GM12878 (cell line): Measurements from ENCODE around the gene MBD3. TPM values are rescaled to one million over a fixed set of nuclear protein-coding genes. Genes with fewer than 3 reads are reported as not detected.

Experiments
- ATAC-seq: fragments of 200-7000 bp; cut with Tn5 transposase; 3 replicates; pipeline ENCODE4 v1.9.1; 2020; ENCODE audit warnings: mild to moderate bottlenecking, moderate library complexity
- BruUV-seq: library from RNA; stranded (reverse); fragments of 400-500 nt; replicated peaks from 2 replicates; lab custom pipeline; 2021; lab: Mats Ljungman, UMichigan
- CTCF ChIA-PET: fragments of 300-600 bp; sonication (Branson Sonifier 250); formaldehyde crosslinking; extraction: SDS; loops from one replicate; lab custom pipeline; 2021; ENCODE audit warnings: inconsistent platforms; lab: Yijun Ruan, JAX
- POLR2A ChIA-PET: fragments of 350-600 bp; formaldehyde crosslinking; extraction: SDS; loops from one replicate; lab custom pipeline; 2021; ENCODE audit warnings: inconsistent platforms; lab: Charles Lee
- RAD21 ChIA-PET: fragments of 300-600 bp; sonication (Branson Sonifier 250); formaldehyde crosslinking; loops from one replicate; lab custom pipeline; 2023; ENCODE audit warnings: antibody characterized with exemption; ENCODE audit not compliant: unreplicated experiment; lab: Charles Lee
- SMC1A ChIA-PET: fragments of 300-600 bp; sonication (Branson Sonifier 250); formaldehyde crosslinking; loops from one replicate; lab custom pipeline; 2023; ENCODE audit not compliant: unreplicated experiment, uncharacterized antibody; lab: Charles Lee
- DNase-seq: peaks from one replicate; pipeline ENCODE4 v3.0.0-alpha.2; 2011; ENCODE audit warnings: low read depth, low spot score
- FAIRE-seq: peaks from 3 replicates; lab custom pipeline; 2011; peaks lifted over from hg19 to GRCh38; lab: Jason Lieb, UNC
- H2AFZ ChIP-seq: 2 replicates; pipeline ENCODE4 v1.6.0; 2011; ENCODE audit warnings: low read depth, low read length, control low read depth; ENCODE audit not compliant: control insufficient read depth
- H3K27ac ChIP-seq: 2 replicates; pipeline ENCODE4 v1.5.1; 2011; ENCODE audit warnings: control low read depth; ENCODE audit not compliant: control insufficient read depth, insufficient read depth
- H3K27me3 ChIP-seq, 2 experiments: replicated peaks in 1 of 2; 2 replicates each; pipeline versions ENCODE4 v1.6.0 to v1.6.1; 2011; ENCODE audit warnings: low read length in 1 of 2; ENCODE audit not compliant: control insufficient read depth in 2 of 2, insufficient read depth in 2 of 2
- H3K36me3 ChIP-seq, 2 experiments: 2 replicates each; pipeline ENCODE4 v1.5.1; 2011; ENCODE audit warnings: low read length in 1 of 2; ENCODE audit not compliant: control insufficient read depth in 2 of 2, insufficient read depth in 2 of 2
- H3K4me1 ChIP-seq: 2 replicates; pipeline ENCODE4 v1.6.1; 2011; ENCODE audit warnings: mild to moderate bottlenecking, low read length, moderate library complexity, mixed read lengths; ENCODE audit not compliant: control insufficient read depth, insufficient read depth
- H3K4me2 ChIP-seq: 2 replicates; pipeline ENCODE4 v1.6.0; 2011; ENCODE audit warnings: control low read depth; ENCODE audit not compliant: control insufficient read depth, insufficient read depth
- H3K4me3 ChIP-seq: fragments of 200-600 bp; sonication (generic); 2 replicates; pipeline ENCODE4 v1.5.1; 2016
- H3K79me2 ChIP-seq: 2 replicates; pipeline ENCODE4 v1.6.0; 2011; ENCODE audit warnings: low read length; ENCODE audit not compliant: control insufficient read depth, insufficient read depth
- H3K9ac ChIP-seq: 2 replicates; pipeline ENCODE4 v1.8.0; 2011; ENCODE audit warnings: low read length, control low read depth, mixed read lengths; ENCODE audit not compliant: control insufficient read depth, insufficient read depth
- H3K9me3 ChIP-seq: replicated peaks from 3 replicates; pipeline ENCODE4 v1.5.1; 2011; ENCODE audit warnings: mild to moderate bottlenecking, low read length; ENCODE audit not compliant: control insufficient read depth, insufficient read depth
- H4K20me1 ChIP-seq: 2 replicates; pipeline ENCODE4 v1.6.0; 2011; ENCODE audit not compliant: control insufficient read depth, insufficient read depth
- IKZF1 ChIP-seq: fragments of 450-650 bp; conservative IDR thresholded peaks from 2 replicates; pipeline ENCODE4 v1.6.1; 2017; ENCODE audit warnings: antibody characterized with exemption, mild to moderate bottlenecking
- ZNF24 ChIP-seq: fragments of 450-650 bp; IDR thresholded peaks from 2 replicates; pipeline ENCODE4 v1.6.1; 2017; ENCODE audit warnings: antibody characterized with exemption, mild to moderate bottlenecking
- WGBS: methylation state at CpG from one replicate; pipeline ENCODE4 v1.1.6; 2016; ENCODE audit warnings: low lambda C conversion rate; ENCODE audit not compliant: insufficient replicate concordance, insufficient coverage; ENCODE audit errors: missing lambda C conversion rate; 5-methylcytosine and 5-hydroxymethylcytosine counted together
- in situ Hi-C: fragments of 300-500 bp; cut with MboI; formaldehyde crosslinking; loops from 9 replicates; pipeline ENCODE4 v1.14.3; 2018; ENCODE audit warnings: mixed read lengths
- intact Hi-C: fragments of 100-400 bp; cut with micrococcal nuclease; formaldehyde crosslinking; loops from one replicate; pipeline ENCODE4 v1.14.2; 2022; ENCODE audit not compliant: unreplicated experiment
- polyA plus RNA-seq, 11 experiments: library from polyadenylated mRNA; depleted of rRNA in 4 of 11; unstranded in 6 of 11; stranded (reverse) in 5 of 11; fragments of >200 nt; fragmentation: Nextera tagmentation in 4 of 11; fragmentation: Illumina TruSeq in 1 of 11; extraction: Ambion mirVana in 4 of 11; extraction: Trizol in 1 of 11; gene quantifications; 1 replicate in 1 of 11; 2 replicates in 10 of 11; pipeline versions ENCODE4 v1.2.1 to v1.2.3, GENCODE V29; 2011 to 2016; ENCODE audit warnings: inconsistent platforms in 2 of 11, missing spikeins in 2 of 11, low read depth in 1 of 11
- total RNA-seq, 4 experiments: library from RNA; depleted of rRNA in 3 of 4; stranded (reverse); fragments of >200 nt in 3 of 4; fragmentation: Illumina TruSeq in 1 of 4; extraction: Trizol in 1 of 4; gene quantifications; 2 replicates each; pipeline versions ENCODE4 v1.2.1 to v1.2.3, GENCODE V29; 2013 to 2021
- TF ChIP-seq, protein P1 (sequence below), 3 experiments: IDR thresholded peaks in 2 of 3; conservative IDR thresholded peaks in 1 of 3; 2 replicates each; pipeline ENCODE4 v1.5.1; 2011; ENCODE audit warnings: low read depth in 3 of 3, low read length in 3 of 3, mild to moderate bottlenecking in 3 of 3, control low read depth in 2 of 3, moderate library complexity in 2 of 3, inconsistent platforms in 1 of 3, mixed read lengths in 1 of 3; ENCODE audit not compliant: control insufficient read depth in 2 of 3, insufficient read depth in 1 of 3; ENCODE audit errors: extremely low read depth in 1 of 3
- TF ChIP-seq, protein P2 (sequence below): IDR thresholded peaks from 2 replicates; pipeline ENCODE4 v1.6.1; 2012; ENCODE audit warnings: low read depth, low read length, improper control_type of control experiment

Gene MBD3
- total and polyA plus RNA-seq, 10 of the 15 experiments (the other 5 are each of a cell fraction or from before 2014, with no cell fraction given): 0.13 to 107 (median 21.9) TPM

DNA sequence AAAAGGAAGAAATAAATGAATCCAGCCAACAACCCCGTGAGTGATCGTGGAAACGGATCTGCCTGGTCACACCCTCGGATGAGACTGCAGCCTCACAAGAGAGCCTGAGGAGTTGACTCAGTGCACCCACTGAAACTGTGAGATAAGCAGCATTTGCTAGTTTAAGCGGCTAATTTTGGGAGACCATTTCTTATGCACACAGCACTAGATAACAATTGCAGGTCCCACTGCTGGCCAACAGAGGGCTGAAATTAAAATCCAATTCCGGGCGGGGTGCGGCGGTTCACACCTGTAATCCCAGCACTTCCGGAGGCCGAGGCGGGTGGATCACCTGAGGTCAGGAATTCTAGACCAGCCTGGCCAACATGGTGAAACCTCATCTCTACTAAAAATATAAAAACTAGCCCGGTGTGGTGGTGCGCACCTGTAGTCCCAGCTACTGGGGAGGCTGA is 9.0 kb upstream of the MBD3 start:
- no peak overlapping the region for H3K9ac ChIP-seq
- in situ Hi-C loops (no loop called here), intact Hi-C loops (no loop called here)
- H3K4me3 ChIP-seq: no peak overlapping the region
- BruUV-seq: no TSS peak
- 89% methylated on average over 14 of the region's 14 CpGs for WGBS
- H3K4me2 ChIP-seq: no peak overlapping the region
- ChIA-PET SMC1A (interaction anchor here (1.2 kb wide), 1 partner anchor 8 kb away, joined by 5 read pairs; no protein-coding TSS in a partner anchor), RAD21 (no interaction called here), POLR2A (interaction anchor here (0.6 to 1.3 kb wide), 2 partner anchors 9 to 229 kb away, joined by 3 to 4 read pairs; partner anchors contain the start of gene MBD3), CTCF (no interaction called here)
- peaks cover 6 to 18% of the 10 kb centered on the region in 2 experiments; a peak in 3 of 4 replicates for H3K36me3 ChIP-seq
- H2AFZ ChIP-seq: no peak overlapping the region
- H3K9me3 ChIP-seq: no peaks in the 10 kb centered on the region
- peaks cover 9% of the 10 kb centered on the region for H3K4me1 ChIP-seq
- H3K27ac ChIP-seq: no peak overlapping the region
- H3K79me2 ChIP-seq: peaks cover 31% of the 10 kb centered on the region
- no peaks in the 10 kb centered on the region for H4K20me1 ChIP-seq
- FAIRE-seq (no peak), ATAC-seq (no peak), DNase-seq (no peak)
- H3K27me3 ChIP-seq: no peaks in the 10 kb centered on the region
- no peak for TF ChIP-seq IKZF1
- no peak for TF ChIP-seq ZNF24
- TF ChIP-seq, protein P1, sequence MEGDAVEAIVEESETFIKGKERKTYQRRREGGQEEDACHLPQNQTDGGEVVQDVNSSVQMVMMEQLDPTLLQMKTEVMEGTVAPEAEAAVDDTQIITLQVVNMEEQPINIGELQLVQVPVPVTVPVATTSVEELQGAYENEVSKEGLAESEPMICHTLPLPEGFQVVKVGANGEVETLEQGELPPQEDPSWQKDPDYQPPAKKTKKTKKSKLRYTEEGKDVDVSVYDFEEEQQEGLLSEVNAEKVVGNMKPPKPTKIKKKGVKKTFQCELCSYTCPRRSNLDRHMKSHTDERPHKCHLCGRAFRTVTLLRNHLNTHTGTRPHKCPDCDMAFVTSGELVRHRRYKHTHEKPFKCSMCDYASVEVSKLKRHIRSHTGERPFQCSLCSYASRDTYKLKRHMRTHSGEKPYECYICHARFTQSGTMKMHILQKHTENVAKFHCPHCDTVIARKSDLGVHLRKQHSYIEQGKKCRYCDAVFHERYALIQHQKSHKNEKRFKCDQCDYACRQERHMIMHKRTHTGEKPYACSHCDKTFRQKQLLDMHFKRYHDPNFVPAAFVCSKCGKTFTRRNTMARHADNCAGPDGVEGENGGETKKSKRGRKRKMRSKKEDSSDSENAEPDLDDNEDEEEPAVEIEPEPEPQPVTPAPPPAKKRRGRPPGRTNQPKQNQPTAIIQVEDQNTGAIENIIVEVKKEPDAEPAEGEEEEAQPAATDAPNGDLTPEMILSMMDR (IDR thresholded peaks at IDR 0.05 in 2 of 3, conservative IDR thresholded peaks at IDR 0.05 in 1 of 3; ENCODE audit: control insufficient read depth in 2 of 3, extremely low read depth in 1 of 3, insufficient read depth in 1 of 3, low read depth in 3 of 3, low read length in 3 of 3): 0 out of 6 replicates have a peak, but pooled peaks of 2 of the 3 experiments have one; percentile 9
- TF ChIP-seq, protein P2, sequence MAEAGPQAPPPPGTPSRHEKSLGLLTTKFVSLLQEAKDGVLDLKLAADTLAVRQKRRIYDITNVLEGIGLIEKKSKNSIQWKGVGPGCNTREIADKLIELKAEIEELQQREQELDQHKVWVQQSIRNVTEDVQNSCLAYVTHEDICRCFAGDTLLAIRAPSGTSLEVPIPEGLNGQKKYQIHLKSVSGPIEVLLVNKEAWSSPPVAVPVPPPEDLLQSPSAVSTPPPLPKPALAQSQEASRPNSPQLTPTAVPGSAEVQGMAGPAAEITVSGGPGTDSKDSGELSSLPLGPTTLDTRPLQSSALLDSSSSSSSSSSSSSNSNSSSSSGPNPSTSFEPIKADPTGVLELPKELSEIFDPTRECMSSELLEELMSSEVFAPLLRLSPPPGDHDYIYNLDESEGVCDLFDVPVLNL: no peak
